Peyer's patch (tissue), 4 donors: ENCODE data around the gene TRMT2A.

Experiments used
- CTCF ChIP-seq, 6 experiments: fragments of 450-650 bp in 4 of 6; fragments of 200-600 bp in 2 of 6; sonication (generic) in 1 of 6; IDR thresholded peaks; one replicate each; pipeline ENCODE4 v1.5.1; 2017 to 2019; ENCODE audit warnings: antibody characterized with exemption in 6 of 6, mild to moderate bottlenecking in 3 of 6, moderate library complexity in 1 of 6
- POLR2A ChIP-seq, 2 donors: fragments of 450-650 bp; IDR thresholded peaks; one replicate each; pipeline ENCODE4 v1.5.1; 2017; ENCODE audit warnings: antibody characterized with exemption in 2 of 2, mild to moderate bottlenecking in 2 of 2, moderate library complexity in 2 of 2

GRCh38 chr22:20086101-20086599 lies 30.9 kb downstream of the TRMT2A start:
- TF ChIP-seq CTCF (IDR thresholded peaks at IDR 0.05) = no peak
- TF ChIP-seq POLR2A (IDR thresholded peaks at IDR 0.05) = no peak
